Measurements from ENCODE around the gene GOLGA3.
A peak's percentile ranks its signal among the peaks of the same experiment; 100 is the strongest.

DNA sequence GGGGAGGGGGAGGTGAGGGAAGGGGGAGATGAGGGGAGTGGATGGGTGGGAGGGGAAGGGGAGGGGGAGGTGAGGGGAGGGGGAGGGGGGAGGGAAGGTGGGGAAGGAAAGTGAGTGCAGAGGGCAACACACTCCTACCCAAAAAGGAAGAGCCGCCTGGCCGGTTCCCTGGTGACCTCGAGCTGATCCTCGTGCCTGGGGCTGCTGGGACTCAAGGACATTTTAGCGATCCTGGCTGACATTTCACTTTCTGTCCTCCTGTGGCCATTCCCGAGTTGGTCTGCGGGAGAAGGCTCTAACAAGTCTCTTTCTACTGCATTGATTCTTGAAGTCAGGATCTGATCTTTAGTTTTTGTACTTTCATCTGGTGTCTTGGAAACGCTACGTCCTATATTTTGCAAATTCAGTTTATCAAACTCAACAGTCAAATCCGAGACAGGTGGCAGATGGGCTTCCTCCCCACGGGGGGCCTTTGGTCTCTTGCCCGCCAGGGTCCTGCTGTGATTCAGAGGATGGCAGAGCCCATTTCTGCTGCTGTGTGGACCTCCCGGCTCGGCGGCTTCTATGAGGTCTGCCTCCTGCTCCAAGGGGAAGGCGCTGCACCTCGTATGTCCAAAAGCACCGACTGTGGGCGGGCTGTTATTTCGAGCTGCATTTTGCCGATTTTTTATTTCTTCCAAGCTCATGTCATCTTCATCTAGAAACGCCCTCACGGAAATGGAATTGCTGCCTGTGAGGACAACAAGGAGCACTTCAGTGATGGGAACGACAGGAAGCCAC, 98.9 kb downstream of the GOLGA3 start:
- TF ChIP-seq, protein P1, sequence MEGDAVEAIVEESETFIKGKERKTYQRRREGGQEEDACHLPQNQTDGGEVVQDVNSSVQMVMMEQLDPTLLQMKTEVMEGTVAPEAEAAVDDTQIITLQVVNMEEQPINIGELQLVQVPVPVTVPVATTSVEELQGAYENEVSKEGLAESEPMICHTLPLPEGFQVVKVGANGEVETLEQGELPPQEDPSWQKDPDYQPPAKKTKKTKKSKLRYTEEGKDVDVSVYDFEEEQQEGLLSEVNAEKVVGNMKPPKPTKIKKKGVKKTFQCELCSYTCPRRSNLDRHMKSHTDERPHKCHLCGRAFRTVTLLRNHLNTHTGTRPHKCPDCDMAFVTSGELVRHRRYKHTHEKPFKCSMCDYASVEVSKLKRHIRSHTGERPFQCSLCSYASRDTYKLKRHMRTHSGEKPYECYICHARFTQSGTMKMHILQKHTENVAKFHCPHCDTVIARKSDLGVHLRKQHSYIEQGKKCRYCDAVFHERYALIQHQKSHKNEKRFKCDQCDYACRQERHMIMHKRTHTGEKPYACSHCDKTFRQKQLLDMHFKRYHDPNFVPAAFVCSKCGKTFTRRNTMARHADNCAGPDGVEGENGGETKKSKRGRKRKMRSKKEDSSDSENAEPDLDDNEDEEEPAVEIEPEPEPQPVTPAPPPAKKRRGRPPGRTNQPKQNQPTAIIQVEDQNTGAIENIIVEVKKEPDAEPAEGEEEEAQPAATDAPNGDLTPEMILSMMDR (IDR thresholded peaks at IDR 0.05), result no peak
- TF ChIP-seq POLR2A (IDR thresholded peaks at IDR 0.05), result peak in 1 of 2 donors; percentile 6
